Activated CD4-positive, alpha-beta T cell treated with anti-CD3 and anti-CD28 coated beads, Interleukin-2, amount 10 ng/mL, durations not matched to agents 24 days and 14 days (primary cell): Measurements from ENCODE around the gene RPL36A. TPM values are rescaled to one million over a fixed set of nuclear protein-coding genes. Genes with fewer than 3 reads are reported as not detected.

Source experiments
- DNase-seq: peaks from one replicate; pipeline ENCODE4 v3.0.0; 2022
- H3K27ac Mint-ChIP-seq: one replicate; pipeline ENCODE4 v1.8.0; 2022; ENCODE audit warnings: mild to moderate bottlenecking, mixed read lengths
- H3K27me3 Mint-ChIP-seq: one replicate; pipeline ENCODE4 v1.8.0; 2022; ENCODE audit warnings: mixed read lengths
- H3K36me3 Mint-ChIP-seq: one replicate; pipeline ENCODE4 v1.8.0; 2022; ENCODE audit warnings: low read depth, mild to moderate bottlenecking, mixed read lengths
- H3K4me1 Mint-ChIP-seq: one replicate; pipeline ENCODE4 v1.8.0; 2021; ENCODE audit warnings: mixed read lengths
- H3K4me3 Mint-ChIP-seq: one replicate; pipeline ENCODE4 v1.8.0; 2022; ENCODE audit warnings: mild to moderate bottlenecking, moderate library complexity, mixed read lengths
- H3K9me3 Mint-ChIP-seq: one replicate; pipeline ENCODE4 v1.8.0; 2021; ENCODE audit warnings: mixed read lengths
- intact Hi-C: fragments of 100-400 bp; cut with micrococcal nuclease; formaldehyde crosslinking; loops from one replicate; pipeline ENCODE4 v1.15.1; 2023
- total RNA-seq: library from RNA; stranded (reverse); gene quantifications from 2 replicates; pipeline ENCODE4 v1.2.3, GENCODE V29; 2022

Gene RPL36A
- total RNA-seq, 1 donor from 2014 or later, result 252 TPM

DNA sequence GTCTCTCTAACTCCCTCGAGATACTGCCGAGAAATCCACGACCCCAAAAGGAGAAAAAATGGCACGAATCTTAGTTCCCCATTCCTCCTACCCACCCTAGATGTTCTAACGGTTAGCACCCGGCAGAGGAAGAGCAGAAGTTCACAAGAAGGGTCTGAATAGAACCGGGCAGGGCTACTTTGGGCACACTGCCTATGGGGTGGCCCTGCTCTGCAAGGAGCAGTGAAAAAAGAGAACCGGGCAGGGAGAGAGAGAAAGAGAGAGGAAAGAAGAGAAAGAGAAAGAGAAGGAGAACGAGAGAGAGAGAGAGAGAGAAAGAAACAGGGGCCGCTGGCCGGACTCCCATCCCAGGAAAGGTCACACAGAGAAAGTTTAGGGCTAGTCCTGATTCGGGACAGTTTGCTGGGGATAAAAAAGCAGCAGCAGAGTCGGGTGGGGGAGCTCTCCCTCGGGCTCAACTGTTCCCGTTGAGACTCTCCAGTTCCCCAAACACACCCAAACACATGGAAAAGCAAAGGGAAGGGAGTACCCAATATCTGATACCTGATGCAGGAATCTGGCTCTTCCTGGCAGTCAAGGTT is 16.4 kb downstream of the RPL36A start:
- peak; percentile 60 for DNase-seq
- H3K27ac Mint-ChIP-seq, result peak overlapping the region; percentile 98
- intact Hi-C loops, result loop anchor here (1.0 to 5.0 kb wide), 4 partner anchors 17 to 575 kb away; partner anchors contain the start of genes CENPI and TIMM8A
- H3K4me3 Mint-ChIP-seq, result peak overlapping the region; percentile 100
- H3K27me3 Mint-ChIP-seq, result peaks cover 2% of the 10 kb centered on the region
- peaks cover 14% of the 10 kb centered on the region for H3K4me1 Mint-ChIP-seq
- H3K36me3 Mint-ChIP-seq, result peaks cover 25% of the 10 kb centered on the region
- H3K9me3 Mint-ChIP-seq, result no peaks in the 10 kb centered on the region

GRCh38 chrX:101407748-101408531 is 17.1 kb downstream of the RPL36A start, which contains the start of the genes GLA and HNRNPH2:
TSS of gene GLA (minus strand) at chrX:101407925. CDS start at chrX:101407903, 22 bp downstream.
TSS of gene HNRNPH2 (plus strand) at chrX:101408222. CDS start at chrX:101411989, 3,767 bp downstream.
- no peaks in the 10 kb centered on the region for H3K9me3 Mint-ChIP-seq
- H3K36me3 Mint-ChIP-seq, result peaks cover 26% of the 10 kb centered on the region
- peak within 1 kb of the TSS; percentile 98 for H3K27ac Mint-ChIP-seq
- H3K4me1 Mint-ChIP-seq, result peaks cover 19% of the 10 kb centered on the region
- intact Hi-C loops, result loop anchor here (1.0 to 5.0 kb wide), 4 partner anchors 18 to 576 kb away; partner anchors contain the start of genes CENPI and TIMM8A
- H3K27me3 Mint-ChIP-seq, result peaks cover 2% of the 10 kb centered on the region
- peak within 1 kb of the TSS; percentile 100 for H3K4me3 Mint-ChIP-seq
- peak; percentile 96 for DNase-seq

- Mint-ChIP-seq H3K4me1 (peaks cover 22% of the 10 kb centered on the region), H3K4me3 (peak overlapping the region; percentile 100), H3K27ac (peak overlapping the region; percentile 98), H3K36me3 (peaks cover 29% of the 10 kb centered on the region), H3K27me3 (peaks cover 2% of the 10 kb centered on the region), H3K9me3 (no peaks in the 10 kb centered on the region)
- intact Hi-C loops, result loop anchor here (5.0 kb wide), 3 partner anchors 61 to 576 kb away; partner anchors contain the start of genes CENPI and TIMM8A
- no peak for DNase-seq
Observed at GRCh38 chrX:101408532-101408841, 17.7 kb downstream of the RPL36A start.

GRCh38 chrX:101409043-101409442 is 18.2 kb downstream of the RPL36A start:
- peaks cover 26% of the 10 kb centered on the region for H3K36me3 Mint-ChIP-seq
- H3K9me3 Mint-ChIP-seq, result no peaks in the 10 kb centered on the region
- H3K27me3 Mint-ChIP-seq, result peaks cover 2% of the 10 kb centered on the region
- peak overlapping the region; percentile 79 for H3K4me3 Mint-ChIP-seq
- H3K27ac Mint-ChIP-seq, result peak overlapping the region; percentile 80
- peaks cover 22% of the 10 kb centered on the region for H3K4me1 Mint-ChIP-seq
- DNase-seq, result no peak
- intact Hi-C loops, result loop anchor here (5.0 kb wide), 3 partner anchors 62 to 577 kb away; partner anchors contain the start of genes CENPI and TIMM8A

DNA sequence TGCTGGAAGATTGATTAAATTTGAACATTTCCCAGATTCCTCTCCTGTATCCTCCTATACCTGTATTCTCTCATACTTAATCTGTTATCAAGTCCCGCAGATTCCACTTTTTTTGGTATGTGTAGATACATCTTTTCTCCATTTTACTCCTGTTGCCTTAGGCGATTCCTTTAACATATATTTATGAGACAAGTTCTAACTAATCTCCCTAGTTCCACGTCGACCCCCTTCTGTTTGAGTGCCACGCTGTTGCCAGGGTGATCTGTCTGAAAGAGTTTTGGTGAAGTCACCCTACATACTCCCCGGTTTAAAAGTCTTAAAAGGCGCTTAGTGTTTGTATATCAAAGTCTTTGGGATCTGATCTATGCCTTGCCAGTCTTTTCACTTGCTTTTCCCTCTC is 19.6 kb downstream of the RPL36A start:
- DNase-seq, result no peak
- H3K36me3 Mint-ChIP-seq, result peaks cover 24% of the 10 kb centered on the region

DNA sequence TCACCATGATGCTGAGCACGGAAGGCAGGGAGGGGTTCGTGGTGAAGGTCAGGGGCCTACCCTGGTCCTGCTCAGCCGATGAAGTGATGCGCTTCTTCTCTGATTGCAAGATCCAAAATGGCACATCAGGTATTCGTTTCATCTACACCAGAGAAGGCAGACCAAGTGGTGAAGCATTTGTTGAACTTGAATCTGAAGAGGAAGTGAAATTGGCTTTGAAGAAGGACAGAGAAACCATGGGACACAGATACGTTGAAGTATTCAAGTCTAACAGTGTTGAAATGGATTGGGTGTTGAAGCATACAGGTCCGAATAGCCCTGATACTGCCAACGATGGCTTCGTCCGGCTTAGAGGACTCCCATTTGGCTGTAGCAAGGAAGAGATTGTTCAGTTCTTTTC is 21.2 kb downstream of the RPL36A start:
- intact Hi-C loops, result no loop called here
- H3K4me3 Mint-ChIP-seq, result no peak overlapping the region
- peaks cover 29% of the 10 kb centered on the region for H3K4me1 Mint-ChIP-seq
- H3K9me3 Mint-ChIP-seq, result no peaks in the 10 kb centered on the region
- no peak for DNase-seq
- H3K27me3 Mint-ChIP-seq, result peaks cover 2% of the 10 kb centered on the region
- H3K36me3 Mint-ChIP-seq, result peaks cover 21% of the 10 kb centered on the region
- H3K27ac Mint-ChIP-seq, result peak overlapping the region; percentile 11

More for the DNA sequence above, 19.6 kb downstream of the RPL36A start:
- intact Hi-C loops, result no loop called here
- Mint-ChIP-seq H3K4me1 (peaks cover 28% of the 10 kb centered on the region), H3K9me3 (no peaks in the 10 kb centered on the region), H3K27me3 (peaks cover 2% of the 10 kb centered on the region), H3K27ac (peak overlapping the region; percentile 86), H3K4me3 (peak overlapping the region; percentile 81)

DNA sequence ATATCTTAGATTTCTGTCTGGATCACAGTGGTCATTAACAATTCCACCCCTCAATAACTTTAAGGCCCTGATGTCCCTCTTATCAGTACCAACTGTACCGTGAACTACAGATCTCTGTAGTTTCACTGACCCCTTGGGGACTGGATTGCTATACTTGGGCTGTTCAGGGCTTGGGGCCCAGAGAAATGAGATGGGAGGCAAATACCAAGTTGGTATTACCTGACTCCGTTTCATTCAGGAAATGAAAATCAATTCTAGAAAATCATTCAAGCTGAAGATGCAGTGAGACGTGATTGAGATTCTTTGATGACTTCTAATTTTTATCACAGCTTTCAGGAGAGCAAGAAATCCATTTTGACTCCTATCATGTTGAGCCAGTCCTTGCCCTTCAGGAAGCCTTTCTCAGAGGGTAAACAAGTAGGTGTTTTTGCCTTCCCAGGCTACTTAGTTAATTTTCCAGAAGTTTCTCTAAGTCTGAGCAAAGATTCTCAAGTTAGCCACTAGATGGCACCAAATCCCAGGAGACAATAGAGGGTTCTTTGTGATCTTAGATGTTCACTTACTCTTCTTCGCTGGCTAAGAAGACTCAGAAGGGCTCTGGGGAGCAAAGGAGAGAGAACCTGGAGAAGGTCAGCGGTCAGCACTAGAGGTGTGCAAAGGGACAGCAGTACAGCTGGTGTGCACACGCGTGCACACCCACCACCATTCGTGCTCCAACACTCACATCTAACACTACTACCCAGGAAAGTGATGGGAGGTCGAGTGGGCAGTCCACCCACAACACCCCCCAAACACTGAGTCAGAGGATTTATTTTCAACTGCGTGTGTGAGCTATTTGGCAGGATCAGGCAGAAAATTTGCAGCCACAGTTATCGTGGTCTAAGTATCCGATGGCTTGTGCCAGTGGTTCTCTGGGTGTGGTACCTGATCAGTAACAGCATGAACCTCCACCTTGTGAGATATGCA is 24.7 kb downstream of the RPL36A start:
- intact Hi-C loops, result loop anchor here (1.0 to 5.0 kb wide), 2 partner anchors 182 to 384 kb away; no protein-coding TSS in a partner anchor
- peak overlapping the region; percentile 56 for H3K4me3 Mint-ChIP-seq
- peak overlapping the region; percentile 86 for H3K27ac Mint-ChIP-seq

GRCh38 chrX:101416691-101417090 is 25.9 kb downstream of the RPL36A start:
- DNase-seq, result no peak

More for the DNA sequence above, 24.7 kb downstream of the RPL36A start:
- H3K4me1 Mint-ChIP-seq, result peaks cover 38% of the 10 kb centered on the region
- DNase-seq, result peak; percentile 83
- no peaks in the 10 kb centered on the region for H3K27me3 Mint-ChIP-seq
- H3K9me3 Mint-ChIP-seq, result no peaks in the 10 kb centered on the region
- H3K36me3 Mint-ChIP-seq, result peaks cover 16% of the 10 kb centered on the region

GRCh38 chrX:101417190-101417589 is 26.4 kb downstream of the RPL36A start:
- Mint-ChIP-seq H3K27ac (peak overlapping the region; percentile 92), H3K4me3 (peak overlapping the region; percentile 86), H3K27me3 (no peaks in the 10 kb centered on the region), H3K36me3 (peaks cover 15% of the 10 kb centered on the region), H3K9me3 (no peaks in the 10 kb centered on the region), H3K4me1 (peaks cover 35% of the 10 kb centered on the region)
- intact Hi-C loops, result loop anchor here (5.0 kb wide), 1 partner anchor 180 kb away; no protein-coding TSS in a partner anchor
- DNase-seq, result no peak

More at GRCh38 chrX:101416691-101417090, 25.9 kb downstream of the RPL36A start:
- Mint-ChIP-seq H3K27ac (peak overlapping the region; percentile 74), H3K4me1 (peaks cover 35% of the 10 kb centered on the region), H3K36me3 (peaks cover 20% of the 10 kb centered on the region), H3K27me3 (no peaks in the 10 kb centered on the region), H3K4me3 (peak overlapping the region; percentile 12), H3K9me3 (no peaks in the 10 kb centered on the region)
- intact Hi-C loops, result loop anchor here (5.0 kb wide), 1 partner anchor 181 kb away; no protein-coding TSS in a partner anchor

DNA sequence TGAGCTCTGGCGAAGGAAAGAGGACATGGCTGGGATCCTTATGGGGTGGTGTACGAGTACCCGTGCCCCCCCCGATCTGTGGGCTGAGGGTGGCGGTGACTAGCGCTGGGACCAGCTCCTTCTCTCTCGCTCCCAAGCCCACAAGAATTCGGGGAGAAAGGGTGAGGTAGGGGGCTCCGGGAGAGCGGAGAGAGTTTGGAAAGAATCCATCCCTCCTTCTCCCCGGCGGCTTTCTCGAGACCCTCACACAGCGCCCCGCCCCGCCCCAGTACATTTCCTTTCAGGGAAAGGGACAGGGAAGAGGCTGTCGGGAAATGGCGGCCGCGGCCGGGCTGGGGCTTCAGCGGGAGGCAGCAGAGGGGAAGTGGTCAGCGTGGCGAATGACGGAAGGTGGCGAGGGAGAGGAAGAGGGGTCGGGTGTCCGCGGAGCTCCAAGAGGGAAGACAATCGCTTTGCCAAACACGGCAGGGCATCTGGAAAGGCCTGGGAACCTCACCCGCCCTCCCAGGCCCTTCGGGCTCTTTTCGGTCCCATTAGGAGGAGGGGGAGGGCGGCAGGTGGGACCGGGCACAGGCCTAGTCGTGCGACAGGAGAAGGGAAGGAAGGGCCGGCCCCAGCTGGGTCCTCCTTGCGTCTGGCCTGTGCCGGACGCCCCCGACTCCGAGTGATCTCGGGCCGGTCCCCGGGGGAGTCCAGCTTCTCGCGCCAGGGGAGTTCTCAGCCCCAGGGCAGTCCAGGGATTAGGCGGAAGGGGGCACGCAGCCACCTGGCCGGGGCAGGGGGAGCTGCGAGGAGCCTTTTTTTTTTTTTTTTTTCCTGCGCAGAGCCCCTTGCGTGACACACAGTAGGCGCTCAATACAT is 27.4 kb downstream of the RPL36A start:
- Mint-ChIP-seq H3K4me1 (peaks cover 27% of the 10 kb centered on the region), H3K4me3 (peak overlapping the region; percentile 86), H3K27me3 (no peaks in the 10 kb centered on the region), H3K27ac (peak overlapping the region; percentile 92), H3K9me3 (no peaks in the 10 kb centered on the region), H3K36me3 (peaks cover 6% of the 10 kb centered on the region)
- DNase-seq, result peak; percentile 80
- intact Hi-C loops, result loop anchor here (5.0 kb wide), 1 partner anchor 179 kb away; no protein-coding TSS in a partner anchor

DNA sequence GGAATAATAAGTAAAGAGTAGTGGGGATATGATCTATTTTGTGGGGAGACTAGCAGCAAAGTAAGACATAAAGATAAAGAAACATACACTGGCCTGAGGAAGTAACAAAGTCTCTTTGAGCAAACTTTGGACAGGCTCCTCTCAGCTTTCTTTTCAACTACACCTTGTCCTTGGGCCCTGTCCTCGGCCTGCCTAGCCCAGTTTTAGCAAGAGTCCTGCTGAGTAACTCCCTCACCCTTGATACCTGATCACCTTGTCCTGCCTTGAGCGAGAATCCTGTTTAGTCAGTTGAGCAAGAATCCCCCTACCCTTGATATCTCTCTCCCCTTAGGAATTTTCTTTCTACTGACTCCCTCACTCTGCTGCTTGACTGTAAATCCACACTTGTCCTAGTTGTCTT is 28.7 kb downstream of the RPL36A start:
- no peak for DNase-seq
- intact Hi-C loops, result loop anchor here (5.0 kb wide), 1 partner anchor 178 kb away; no protein-coding TSS in a partner anchor
- Mint-ChIP-seq H3K9me3 (no peaks in the 10 kb centered on the region), H3K4me1 (peaks cover 27% of the 10 kb centered on the region), H3K27me3 (no peaks in the 10 kb centered on the region), H3K36me3 (peaks cover 6% of the 10 kb centered on the region), H3K4me3 (peak overlapping the region; percentile 86), H3K27ac (peak overlapping the region; percentile 29)

- DNase-seq, result no peak
- Mint-ChIP-seq H3K4me3 (no peak overlapping the region), H3K36me3 (peaks cover 18% of the 10 kb centered on the region), H3K9me3 (no peaks in the 10 kb centered on the region), H3K27me3 (no peaks in the 10 kb centered on the region), H3K4me1 (peaks cover 11% of the 10 kb centered on the region), H3K27ac (no peak overlapping the region)
- intact Hi-C loops, result no loop called here
Observed at GRCh38 chrX:101427954-101428353, 37.1 kb downstream of the RPL36A start.
